Measurements from ENCODE around the gene RTTN.
"Not testable (repeated sequence)": the region's sequence is repeated elsewhere in the genome, so short reads cannot be mapped to it uniquely, and the experiment has no call there.

The RTTN gene, protein sequence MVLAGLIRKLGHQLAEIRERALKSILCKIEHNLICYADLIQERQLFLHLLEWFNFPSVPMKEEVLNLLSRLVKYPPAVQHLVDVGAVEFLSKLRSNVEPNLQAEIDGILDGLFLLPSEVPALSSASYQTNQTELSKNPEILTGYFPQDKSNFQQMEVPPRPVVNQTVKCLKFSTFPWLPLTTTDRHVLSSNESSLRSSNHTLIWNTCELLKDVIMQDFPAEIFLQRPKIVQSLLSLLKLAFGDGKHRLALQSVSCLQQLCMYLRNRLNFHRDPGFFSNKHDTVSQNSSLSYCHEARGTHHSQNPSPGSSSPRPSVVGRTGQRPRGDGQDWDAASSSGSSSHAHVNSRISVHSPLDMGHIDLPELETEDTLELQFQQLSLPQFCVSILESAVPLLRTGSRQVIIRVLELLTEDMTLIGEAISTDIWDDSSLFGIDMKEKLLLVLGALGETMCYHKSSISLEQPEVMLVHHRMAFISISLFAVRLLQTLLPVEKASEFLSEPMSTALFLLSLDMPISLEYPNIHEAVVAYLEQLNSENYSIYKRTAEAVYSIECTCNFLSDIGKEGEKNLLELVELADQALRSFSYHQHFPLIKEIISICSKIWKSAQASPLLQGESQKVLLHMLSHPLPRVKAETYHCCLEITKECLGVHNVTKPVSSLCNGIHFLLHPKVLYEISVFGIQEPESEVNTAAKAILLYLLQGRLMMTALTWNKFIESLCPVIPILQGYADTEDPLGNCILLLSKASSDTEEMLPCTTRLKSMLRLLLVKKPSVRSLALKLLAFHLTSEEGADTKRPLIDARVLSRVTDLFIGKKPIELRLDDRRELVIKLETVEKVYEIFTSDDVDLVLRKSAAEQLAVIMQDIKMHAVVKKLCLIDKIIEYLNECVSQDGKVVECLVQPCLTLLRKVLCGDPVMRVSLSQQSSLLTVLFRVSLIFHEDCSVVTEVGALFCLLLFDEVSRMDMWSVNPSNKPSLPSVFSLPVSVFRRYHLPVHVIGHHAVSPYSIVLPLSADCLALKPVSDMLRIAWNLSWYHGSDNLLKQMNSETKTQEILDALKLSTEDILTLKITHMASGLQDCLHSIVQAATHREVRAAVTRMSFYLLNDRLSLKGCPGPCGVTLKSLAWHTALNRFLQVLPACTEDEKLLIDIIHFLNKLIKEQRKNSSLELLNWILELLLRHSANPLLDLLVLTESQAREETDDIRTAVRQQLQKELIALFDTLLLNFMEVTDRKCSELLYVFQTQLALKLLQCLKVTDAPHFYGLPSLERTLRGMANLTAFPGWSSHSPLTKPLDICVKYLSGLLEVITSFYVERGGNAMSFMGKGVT (N-terminal part only)

DNA sequence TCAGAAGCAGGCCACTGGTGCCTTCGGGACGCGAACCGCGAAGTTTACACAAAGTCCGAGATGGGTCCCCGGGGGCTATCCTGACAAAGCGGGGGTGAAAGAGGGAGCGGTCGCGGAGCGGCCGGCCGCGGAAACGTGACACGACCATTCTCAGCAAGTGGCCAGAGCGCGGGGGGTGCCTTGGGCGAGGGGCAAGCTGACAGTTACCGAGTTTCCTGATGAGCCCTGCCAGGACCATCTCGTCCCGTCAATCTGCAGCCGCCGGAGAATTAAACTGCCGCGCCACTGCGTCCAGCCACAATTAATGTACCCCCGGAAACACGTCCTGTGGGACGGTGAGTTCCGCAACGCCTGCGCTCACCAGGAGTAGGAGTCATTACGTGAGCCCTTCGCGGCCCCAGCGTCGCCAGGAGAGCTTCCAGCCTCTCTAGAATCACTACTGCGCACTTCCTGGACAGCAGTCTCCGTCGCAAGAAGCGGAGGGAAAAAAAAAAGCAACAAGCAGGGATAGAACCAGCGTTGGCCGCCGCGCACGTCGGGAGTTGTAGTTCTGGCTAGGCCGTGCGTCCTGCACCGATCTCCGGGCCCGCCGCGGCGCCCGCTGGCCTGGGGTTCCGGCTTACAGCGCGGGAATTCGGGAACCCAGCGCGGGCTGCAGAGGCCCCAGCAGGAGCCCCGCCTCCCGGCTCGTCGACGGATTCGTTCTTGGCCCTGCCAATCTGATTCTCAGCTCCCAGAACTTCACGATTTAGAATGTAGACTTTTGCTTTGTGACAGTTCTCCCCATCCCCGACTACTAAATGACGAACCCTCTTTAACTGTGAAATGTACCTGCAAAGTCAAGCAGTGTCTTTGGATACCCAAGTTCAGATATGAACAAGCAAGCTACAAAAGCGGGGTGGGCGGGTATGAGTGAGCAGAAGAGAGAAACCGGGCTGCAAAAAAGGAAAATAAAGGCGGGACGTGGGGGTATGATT lies at the start of gene RTTN:
RTTN (minus strand) TSS at position 267 of the 977 bp plus-strand sequence; CDS start at position 238, 29 bp downstream.
- DNase-seq = peak; percentile 97

GRCh38 chr18:70250781-70251180 lies 45.3 kb upstream of the RTTN start:
- DNase-seq = no peak

- DNase-seq = not testable (repeated sequence)
Measured at GRCh38 chr18:70249861-70250260, 44.4 kb upstream of the RTTN start.

DNA sequence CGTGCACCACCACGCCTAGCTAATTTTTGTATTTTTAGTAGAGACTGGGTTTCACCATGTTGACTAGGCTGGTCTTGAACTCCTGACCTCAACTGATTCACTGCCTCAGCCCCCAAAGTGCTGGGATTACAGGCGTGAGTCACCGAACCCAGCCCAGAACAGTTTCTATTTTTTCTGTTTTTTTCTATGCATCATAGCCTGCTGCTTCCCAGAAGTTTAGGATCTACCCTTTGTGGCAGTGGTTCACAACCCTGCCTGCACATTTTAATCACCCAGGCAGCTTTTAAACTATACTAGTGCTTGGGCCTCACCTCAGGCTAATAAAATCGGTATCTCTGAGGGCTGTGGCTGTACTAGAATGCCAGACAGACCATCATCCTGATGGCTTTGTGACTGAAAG lies 43.6 kb upstream of the RTTN start:
- no peak for DNase-seq

DNA sequence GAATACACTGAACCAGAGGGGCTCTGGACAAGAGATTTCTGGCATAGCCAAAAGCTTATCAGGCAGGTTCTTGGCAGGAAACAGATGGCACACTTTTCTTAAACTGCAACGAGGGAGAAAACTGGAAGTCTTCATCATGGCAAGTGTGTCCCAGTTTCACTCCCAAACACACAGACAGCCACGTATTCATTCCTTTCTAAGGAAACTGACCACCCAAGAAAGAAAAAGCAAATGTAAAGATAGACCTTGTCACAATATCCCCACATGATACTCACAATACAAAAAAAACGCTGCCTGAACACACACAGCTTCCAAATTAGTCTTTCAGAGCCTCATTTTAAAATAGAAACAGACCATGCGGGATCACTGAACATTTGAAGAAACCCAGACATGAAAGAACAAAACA lies 40.6 kb upstream of the RTTN start:
- DNase-seq = no peak

GRCh38 chr18:70243131-70243929 lies 37.8 kb upstream of the RTTN start:
- DNase-seq = no peak

DNA sequence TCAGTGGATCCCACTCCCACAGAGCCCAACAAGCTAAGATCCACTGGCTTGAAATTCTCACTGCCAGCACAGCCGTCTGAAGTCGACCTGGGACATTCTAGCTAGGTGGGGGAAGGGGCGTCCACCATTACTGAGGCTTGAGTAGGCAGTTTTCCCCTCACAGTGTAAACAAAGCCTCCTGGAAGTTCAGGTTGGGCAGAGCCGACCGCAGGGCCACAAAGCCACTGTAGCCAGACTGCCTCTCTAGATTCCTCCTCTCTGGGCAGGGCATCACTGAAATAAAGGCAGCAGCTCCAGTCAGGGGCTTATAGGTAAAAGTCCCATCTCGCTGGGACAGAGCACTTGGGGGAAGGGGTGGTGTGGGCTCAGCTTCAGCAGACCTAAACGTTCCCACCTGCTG lies 31.4 kb upstream of the RTTN start:
- not testable (repeated sequence) for DNase-seq

GRCh38 chr18:70235478-70235877 lies 30.0 kb upstream of the RTTN start:
- DNase-seq = no peak

DNA sequence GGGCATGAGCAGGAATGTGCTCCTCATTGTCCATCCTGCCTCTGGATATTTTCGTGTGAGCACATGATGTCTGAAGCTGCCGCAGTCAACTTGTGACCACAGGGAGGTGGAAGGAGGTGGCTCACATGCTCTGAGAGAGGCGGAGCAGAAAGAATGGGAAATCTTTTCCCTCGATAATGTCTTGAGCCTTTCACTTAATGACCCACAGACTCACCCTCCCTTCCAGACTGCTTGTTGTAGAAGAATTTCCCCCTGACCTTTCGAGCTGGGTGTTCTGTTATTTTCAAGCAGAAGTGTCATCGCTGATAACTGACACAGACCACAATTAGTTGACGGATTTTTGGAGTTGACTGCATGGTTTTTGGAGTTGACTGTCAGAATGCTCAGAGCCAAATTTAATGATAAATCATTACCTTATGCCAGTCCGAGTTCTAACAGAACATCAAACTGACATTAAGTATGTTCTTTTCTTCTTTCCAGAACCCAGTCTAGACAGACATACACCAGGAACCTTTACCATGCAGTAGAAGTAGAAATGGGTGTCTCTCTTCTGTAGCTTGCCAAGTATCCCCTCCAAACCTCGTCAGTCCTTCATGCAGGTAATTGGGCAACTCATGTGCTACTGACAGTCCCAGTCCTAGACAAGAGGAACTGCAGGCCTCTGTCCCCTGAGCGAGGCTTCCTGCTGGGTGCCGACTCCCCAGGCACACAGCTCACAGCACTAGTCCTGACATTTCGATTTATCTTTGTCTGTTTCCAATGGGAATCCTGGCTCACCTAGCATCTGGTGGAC lies 29.4 kb upstream of the RTTN start:
- no peak for DNase-seq

- no peak for DNase-seq
Measured at GRCh38 chr18:70233974-70234373, 28.5 kb upstream of the RTTN start.

- DNase-seq = no peak
Measured at GRCh38 chr18:70232261-70232660, 26.8 kb upstream of the RTTN start.

GRCh38 chr18:70229639-70230038 lies 24.2 kb upstream of the RTTN start:
- no peak for DNase-seq

DNA sequence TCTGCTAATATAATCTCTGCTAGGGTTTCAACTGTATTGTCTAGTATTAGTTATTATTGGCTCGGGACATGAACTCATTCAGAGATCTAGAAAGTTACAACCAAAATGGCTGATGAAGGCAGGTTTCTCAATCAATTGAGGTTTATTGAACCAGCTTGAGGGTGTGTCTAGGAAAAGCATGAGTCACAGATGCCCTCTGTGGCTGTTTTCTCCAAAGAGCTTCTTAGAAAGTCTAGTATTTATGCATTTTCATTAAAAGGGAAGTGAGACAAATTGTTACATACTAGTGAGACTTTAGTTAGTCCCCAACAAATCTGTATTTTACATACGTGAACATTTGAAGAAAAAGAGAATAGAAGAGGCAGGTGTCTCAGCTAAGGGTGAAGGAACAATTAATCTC lies 23.0 kb upstream of the RTTN start:
- DNase-seq = no peak

GRCh38 chr18:70227438-70227837 lies 22.0 kb upstream of the RTTN start:
- no peak for DNase-seq

- DNase-seq = no peak
Measured at GRCh38 chr18:70221915-70222278, 16.4 kb upstream of the RTTN start.

- no peak for DNase-seq
Measured at GRCh38 chr18:70221156-70221914, 15.8 kb upstream of the RTTN start.

GRCh38 chr18:70220628-70221027 lies 15.1 kb upstream of the RTTN start:
- DNase-seq = no peak

GRCh38 chr18:70219688-70220087 lies 14.2 kb upstream of the RTTN start:
- DNase-seq = no peak

DNA sequence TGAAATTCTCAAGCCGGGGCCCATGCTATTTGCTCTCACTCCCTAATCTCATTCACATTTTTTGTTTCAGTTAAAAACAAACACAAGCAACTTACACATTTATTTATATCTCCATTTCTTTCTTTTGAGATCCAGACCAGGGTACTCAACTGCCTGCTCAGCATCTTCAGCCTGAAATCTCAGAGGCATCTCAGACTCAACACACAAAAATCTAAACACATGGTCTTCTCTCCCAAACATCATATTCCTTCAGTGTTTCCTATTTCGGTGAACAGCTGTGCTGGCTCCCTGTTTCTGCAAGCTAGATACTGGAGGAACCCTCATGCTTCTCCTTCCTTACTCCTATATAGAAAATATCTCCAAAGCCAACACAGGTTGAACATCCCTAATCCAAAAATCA lies 11.3 kb upstream of the RTTN start:
- DNase-seq = no peak

Data from RPMI8226 (cell line).